Liver (tissue), 9 donors: ENCODE data around the gene SREBF1. TPM values are rescaled to one million over a fixed set of nuclear protein-coding genes. Genes with fewer than 3 reads are reported as not detected.
A peak's percentile ranks its signal among the peaks of the same experiment; 100 is the strongest.

ENCODE experiments used
- DNase-seq: peaks from one replicate; pipeline ENCODE4 v3.0.0-alpha.2; 2017; ENCODE audit warnings: low spot score
- H3K27ac ChIP-seq, 2 donors: one replicate each; pipeline ENCODE4 v1.7.0; 2013; ENCODE audit warnings: inconsistent platforms in 2 of 2, low read length in 2 of 2, control low read depth in 1 of 2, low read depth in 1 of 2, mild to moderate bottlenecking in 1 of 2
- H3K27me3 ChIP-seq, 4 donors: one replicate each; pipeline versions ENCODE4 v1.6.1 to v1.7.0; 2013; ENCODE audit warnings: low read length in 3 of 4, inconsistent platforms in 1 of 4, mild to moderate bottlenecking in 1 of 4, moderate library complexity in 1 of 4; ENCODE audit not compliant: control insufficient read depth in 4 of 4, insufficient read depth in 4 of 4
- H3K36me3 ChIP-seq, 4 donors: one replicate each; pipeline versions ENCODE4 v1.6.1 to v1.7.0; 2013; ENCODE audit warnings: low read length in 3 of 4, mild to moderate bottlenecking in 3 of 4, low read depth in 1 of 4, moderate library complexity in 1 of 4; ENCODE audit not compliant: control insufficient read depth in 4 of 4, insufficient read depth in 3 of 4
- H3K4me1 ChIP-seq, 4 donors: one replicate each; pipeline versions ENCODE4 v1.6.1 to v1.7.0; 2013; ENCODE audit warnings: low read length in 3 of 4, mild to moderate bottlenecking in 3 of 4, moderate library complexity in 1 of 4; ENCODE audit not compliant: control insufficient read depth in 4 of 4, insufficient read depth in 4 of 4
- H3K4me3 ChIP-seq, 3 donors: one replicate each; pipeline versions ENCODE4 v1.6.1 to v1.7.0; 2013; ENCODE audit warnings: low read length in 3 of 3, control low read depth in 1 of 3, low read depth in 1 of 3, mild to moderate bottlenecking in 1 of 3
- H3K9ac ChIP-seq, 2 donors: one replicate each; pipeline ENCODE4 v1.7.0; 2013; ENCODE audit warnings: low read length in 2 of 2, mild to moderate bottlenecking in 2 of 2, moderate library complexity in 2 of 2, control low read depth in 1 of 2, low read depth in 1 of 2
- H3K9me3 ChIP-seq, 4 donors: one replicate each; pipeline versions ENCODE4 v1.6.1 to v1.7.0; 2013; ENCODE audit warnings: low read length in 3 of 4; ENCODE audit not compliant: control insufficient read depth in 4 of 4
- EGR1 ChIP-seq, 2 donors: IDR thresholded peaks; 2 replicates each; pipeline ENCODE4 v1.6.1; 2016 to 2018; ENCODE audit warnings: antibody characterized with exemption in 2 of 2, low read depth in 2 of 2
- FOXA1 ChIP-seq: IDR thresholded peaks from 2 replicates; pipeline ENCODE4 v1.6.1; 2016; ENCODE audit warnings: antibody characterized with exemption
- FOXA2 ChIP-seq: IDR thresholded peaks from 2 replicates; pipeline ENCODE4 v1.6.1; 2016; ENCODE audit warnings: antibody characterized with exemption
- GABPA ChIP-seq, 2 donors: IDR thresholded peaks in 1 of 2; conservative IDR thresholded peaks in 1 of 2; 2 replicates each; pipeline ENCODE4 v1.6.1; 2016; ENCODE audit warnings: antibody characterized with exemption in 2 of 2, mild to moderate bottlenecking in 1 of 2, moderate library complexity in 1 of 2
- HNF4A ChIP-seq, 2 donors: conservative IDR thresholded peaks; 2 replicates each; pipeline ENCODE4 v1.6.1; 2016; ENCODE audit warnings: antibody characterized with exemption in 2 of 2, mild to moderate bottlenecking in 2 of 2
- HNF4G ChIP-seq: IDR thresholded peaks from 2 replicates; pipeline ENCODE4 v1.6.1; 2016; ENCODE audit warnings: antibody characterized with exemption
- JUND ChIP-seq, 2 donors: IDR thresholded peaks; 2 replicates each; pipeline ENCODE4 v1.6.1; 2016; ENCODE audit warnings: antibody characterized with exemption in 2 of 2
- MAX ChIP-seq: IDR thresholded peaks from 2 replicates; pipeline ENCODE4 v1.6.1; 2016; ENCODE audit warnings: antibody characterized with exemption
- NR2F2 ChIP-seq: IDR thresholded peaks from 2 replicates; pipeline ENCODE4 v1.6.1; 2016; ENCODE audit warnings: antibody characterized with exemption
- RAD21 ChIP-seq, 2 donors: IDR thresholded peaks; 2 replicates each; pipeline ENCODE4 v1.6.1; 2016; ENCODE audit warnings: antibody characterized with exemption in 2 of 2, mild to moderate bottlenecking in 2 of 2
- REST ChIP-seq: IDR thresholded peaks from 2 replicates; pipeline ENCODE4 v1.6.1; 2016; ENCODE audit warnings: antibody characterized with exemption, mild to moderate bottlenecking
- RXRA ChIP-seq, 2 donors: IDR thresholded peaks; 2 replicates each; pipeline ENCODE4 v1.6.1; 2017 to 2018; ENCODE audit warnings: antibody characterized with exemption in 2 of 2, mild to moderate bottlenecking in 1 of 2
- SP1 ChIP-seq: IDR thresholded peaks from 2 replicates; pipeline ENCODE4 v1.6.1; 2018; ENCODE audit warnings: antibody characterized with exemption, mild to moderate bottlenecking
- TAF1 ChIP-seq: conservative IDR thresholded peaks from 2 replicates; pipeline ENCODE4 v1.6.1; 2016; ENCODE audit warnings: antibody characterized with exemption, mild to moderate bottlenecking
- YY1 ChIP-seq: IDR thresholded peaks from 2 replicates; pipeline ENCODE4 v1.6.1; 2016; ENCODE audit warnings: antibody characterized with exemption, mild to moderate bottlenecking
- ZBTB33 ChIP-seq: IDR thresholded peaks from 2 replicates; pipeline ENCODE4 v1.6.1; 2016; ENCODE audit warnings: antibody characterized with exemption
- WGBS: extraction: QIAGEN DNeasy Blood & Tissue Kit; methylation state at CpG from one replicate; pipeline ENCODE4 v1.1.7; 2013; 5-methylcytosine and 5-hydroxymethylcytosine counted together
- polyA plus RNA-seq, 2 donors: library from polyadenylated mRNA; stranded (reverse) in 1 of 2; unstranded in 1 of 2; fragments of 200-250 nt in 1 of 2; fragments of >200 nt in 1 of 2; fragmentation: Nextera tagmentation in 1 of 2; extraction: Ambion mirVana in 1 of 2; gene quantifications; one replicate each; pipeline versions ENCODE4 v1.2.1 to v1.2.3, GENCODE V29; 2013 to 2015
- total RNA-seq, 2 donors: library from RNA; depleted of rRNA; stranded (reverse); fragments of >200 nt; gene quantifications; one replicate each; pipeline ENCODE4 v1.2.3, GENCODE V29; 2014
- TF ChIP-seq, protein P1 (sequence below): IDR thresholded peaks from 2 replicates; pipeline ENCODE4 v1.6.1; 2016; ENCODE audit warnings: antibody characterized with exemption
- TF ChIP-seq, protein P2 (sequence below): fragments of 150-350 bp; IDR thresholded peaks from 2 replicates; pipeline ENCODE4 v1.5.1; 2017; ENCODE audit warnings: improper control_type of control experiment, low read depth, low read length; ENCODE audit not compliant: missing input control
- donor health status: healthy.
- donor health status: healthy.
- donor health status: healthy.
- donor health status: healthy.
- donor health status: healthy.

The SREBF1 gene
- total and polyA plus RNA-seq, 4 donors: 66.8 to 133 (median 101) TPM

DNA sequence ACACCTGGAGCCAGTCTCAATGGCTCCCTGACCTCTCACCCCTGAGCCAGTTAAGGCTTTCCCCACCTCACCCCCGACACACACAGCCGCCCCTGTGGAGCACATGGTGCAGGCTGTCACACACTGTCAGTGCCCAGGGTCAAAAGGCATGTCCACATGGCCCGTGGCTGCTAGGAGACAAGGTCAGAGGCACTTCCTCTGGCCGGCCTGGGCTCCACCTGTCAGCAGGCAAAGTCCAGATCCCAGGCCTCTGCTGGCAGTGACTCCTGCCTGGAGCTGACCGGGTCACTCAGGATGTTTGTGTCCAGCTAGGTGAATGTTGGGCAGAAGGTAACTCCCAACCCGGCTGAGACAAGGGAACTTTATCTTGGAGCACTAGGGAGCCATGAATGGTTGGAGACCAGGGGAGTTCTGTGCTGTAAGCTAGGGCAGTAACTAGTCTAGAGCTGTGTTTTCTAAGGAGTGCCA is 6.0 kb downstream of the SREBF1 start:
- peak overlapping the region; percentile 35 to 39 for H3K9ac ChIP-seq
- peak; percentile 76 for DNase-seq
- H3K27ac ChIP-seq: peak overlapping the region; percentile 84 to 87
- 21% methylated on average over 6 of the region's 6 CpGs for WGBS
- no peak overlapping the region for H3K4me3 ChIP-seq
- no peaks in the 10 kb centered on the region for H3K36me3 ChIP-seq
- H3K9me3 ChIP-seq: no peaks in the 10 kb centered on the region
- H3K27me3 ChIP-seq: no peaks in the 10 kb centered on the region
- TF ChIP-seq, protein P1, sequence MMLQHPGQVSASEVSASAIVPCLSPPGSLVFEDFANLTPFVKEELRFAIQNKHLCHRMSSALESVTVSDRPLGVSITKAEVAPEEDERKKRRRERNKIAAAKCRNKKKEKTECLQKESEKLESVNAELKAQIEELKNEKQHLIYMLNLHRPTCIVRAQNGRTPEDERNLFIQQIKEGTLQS: no peak
- TF ChIP-seq HNF4G (peak; percentile 96), FOXA2 (peak; percentile 79), JUND (IDR thresholded peaks at IDR 0.05) (peak; percentile 71 to 80), ZBTB33 (peak; percentile 91), HNF4A (conservative IDR thresholded peaks at IDR 0.05) (peak; percentile 97 to 98), TAF1 (no peak), RXRA (IDR thresholded peaks at IDR 0.05) (peak; percentile 99 to 100), REST (peak; percentile 89), YY1 (peak; percentile 87), NR2F2 (peak; percentile 94), EGR1 (IDR thresholded peaks at IDR 0.05; ENCODE audit: low read depth in 2 of 2) (peak in 1 of 2 donors; percentile 91), SP1 (peak; percentile 98), MAX (peak; percentile 99), FOXA1 (peak; percentile 78), RAD21 (IDR thresholded peaks at IDR 0.05) (peak; percentile 46 to 57), GABPA (IDR thresholded peaks at IDR 0.05 in 1 of 2, conservative IDR thresholded peaks at IDR 0.05 in 1 of 2) (peak in 1 of 2 donors; percentile 69)
- TF ChIP-seq, protein P2, sequence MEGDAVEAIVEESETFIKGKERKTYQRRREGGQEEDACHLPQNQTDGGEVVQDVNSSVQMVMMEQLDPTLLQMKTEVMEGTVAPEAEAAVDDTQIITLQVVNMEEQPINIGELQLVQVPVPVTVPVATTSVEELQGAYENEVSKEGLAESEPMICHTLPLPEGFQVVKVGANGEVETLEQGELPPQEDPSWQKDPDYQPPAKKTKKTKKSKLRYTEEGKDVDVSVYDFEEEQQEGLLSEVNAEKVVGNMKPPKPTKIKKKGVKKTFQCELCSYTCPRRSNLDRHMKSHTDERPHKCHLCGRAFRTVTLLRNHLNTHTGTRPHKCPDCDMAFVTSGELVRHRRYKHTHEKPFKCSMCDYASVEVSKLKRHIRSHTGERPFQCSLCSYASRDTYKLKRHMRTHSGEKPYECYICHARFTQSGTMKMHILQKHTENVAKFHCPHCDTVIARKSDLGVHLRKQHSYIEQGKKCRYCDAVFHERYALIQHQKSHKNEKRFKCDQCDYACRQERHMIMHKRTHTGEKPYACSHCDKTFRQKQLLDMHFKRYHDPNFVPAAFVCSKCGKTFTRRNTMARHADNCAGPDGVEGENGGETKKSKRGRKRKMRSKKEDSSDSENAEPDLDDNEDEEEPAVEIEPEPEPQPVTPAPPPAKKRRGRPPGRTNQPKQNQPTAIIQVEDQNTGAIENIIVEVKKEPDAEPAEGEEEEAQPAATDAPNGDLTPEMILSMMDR: no peak
- peaks cover 46 to 86% (median 65%) of the 10 kb centered on the region in 4 donors for H3K4me1 ChIP-seq
